Parathyroid adenoma (tissue), 2 donors: ENCODE results near the gene SELENOP.

Source experiments
- H2AFZ ChIP-seq: fragments of 300-600 bp; sonication (generic); one replicate; pipeline ENCODE4 v1.7.0; 2017; ENCODE audit warnings: antibody characterized with exemption, mild to moderate bottlenecking
- H3K27ac ChIP-seq: fragments of 300-600 bp; sonication (generic); one replicate; pipeline ENCODE4 v1.7.0; 2017
- H3K27me3 ChIP-seq: fragments of 300-600 bp; sonication (generic); one replicate; pipeline ENCODE4 v1.7.0; 2017; ENCODE audit warnings: low read length; ENCODE audit not compliant: control insufficient read depth, insufficient read depth
- H3K36me3 ChIP-seq: fragments of 300-600 bp; sonication (generic); one replicate; pipeline ENCODE4 v1.7.0; 2017; ENCODE audit warnings: low read length; ENCODE audit not compliant: control insufficient read depth, insufficient read depth
- H3K4me1 ChIP-seq: fragments of 300-600 bp; sonication (generic); one replicate; pipeline ENCODE4 v1.7.0; 2017; ENCODE audit warnings: control low read depth
- H3K4me2 ChIP-seq: fragments of 300-600 bp; sonication (generic); one replicate; pipeline ENCODE4 v1.7.0; 2017; ENCODE audit warnings: low read length
- H3K4me3 ChIP-seq: fragments of 300-600 bp; sonication (generic); one replicate; pipeline ENCODE4 v1.7.0; 2017; ENCODE audit warnings: low read depth, low read length
- H3K79me2 ChIP-seq: fragments of 300-600 bp; sonication (generic); one replicate; pipeline ENCODE4 v1.7.0; 2017; ENCODE audit warnings: control low read depth
- H3K9ac ChIP-seq: fragments of 300-600 bp; sonication (generic); one replicate; pipeline ENCODE4 v1.7.0; 2017; ENCODE audit warnings: mild to moderate bottlenecking
- H3K9me3 ChIP-seq: fragments of 300-600 bp; sonication (generic); one replicate; pipeline ENCODE4 v1.7.0; 2017; ENCODE audit warnings: low read length; ENCODE audit not compliant: control insufficient read depth
- TF ChIP-seq, protein P1 (sequence below): fragments of 300-600 bp; sonication (generic); IDR thresholded peaks from one replicate; pipeline ENCODE4 v1.7.0; 2017; ENCODE audit warnings: antibody characterized with exemption, mild to moderate bottlenecking
- donor health status: primary hyperparathyroidism.

The SELENOP gene

DNA sequence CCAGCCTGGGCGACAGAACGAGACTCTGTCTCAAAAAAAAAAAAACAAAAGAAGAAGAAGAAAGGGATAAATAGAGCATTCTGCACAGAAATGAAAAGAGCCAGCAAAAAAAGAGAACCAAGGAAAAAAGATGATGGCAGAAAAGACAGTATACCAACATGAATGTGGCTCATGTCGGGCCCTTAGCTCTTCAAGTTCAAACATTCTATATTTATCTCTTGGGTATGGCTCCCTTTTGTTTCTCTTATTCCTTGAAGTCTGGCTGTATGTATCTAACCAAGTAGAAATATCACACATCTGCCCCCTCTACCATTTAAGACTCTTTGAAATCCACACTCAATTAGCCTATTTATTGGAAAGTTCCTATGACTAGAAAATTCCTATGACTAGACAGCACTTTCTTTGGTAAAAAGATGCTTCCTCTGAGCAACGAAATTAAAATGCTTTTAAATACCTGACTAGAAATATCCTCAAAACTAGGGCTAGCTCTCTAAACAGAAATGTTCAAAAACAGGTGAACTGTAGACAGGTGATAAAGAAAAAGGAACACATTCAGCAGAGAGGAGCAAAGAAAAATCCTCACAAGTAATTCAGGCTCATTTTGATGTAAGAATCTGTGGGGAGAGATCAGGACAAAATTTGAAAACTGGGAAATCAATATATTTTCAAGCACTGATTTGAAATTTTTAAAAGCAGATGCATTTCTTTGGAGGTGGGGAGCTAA is 2.6 kb downstream of the SELENOP start:
- H3K4me1 ChIP-seq = peaks cover 7% of the 10 kb centered on the region
- no peak overlapping the region for H3K9ac ChIP-seq
- peaks cover 10% of the 10 kb centered on the region for H3K79me2 ChIP-seq
- H3K4me3 ChIP-seq = peak overlapping the region; percentile 11
- H3K27me3 ChIP-seq = no peaks in the 10 kb centered on the region
- peak overlapping the region; percentile 13 for H3K27ac ChIP-seq
- H3K4me2 ChIP-seq = peak overlapping the region; percentile 34
- H3K9me3 ChIP-seq = no peaks in the 10 kb centered on the region
- H3K36me3 ChIP-seq = no peaks in the 10 kb centered on the region
- H2AFZ ChIP-seq = no peak overlapping the region
- TF ChIP-seq, protein P1, sequence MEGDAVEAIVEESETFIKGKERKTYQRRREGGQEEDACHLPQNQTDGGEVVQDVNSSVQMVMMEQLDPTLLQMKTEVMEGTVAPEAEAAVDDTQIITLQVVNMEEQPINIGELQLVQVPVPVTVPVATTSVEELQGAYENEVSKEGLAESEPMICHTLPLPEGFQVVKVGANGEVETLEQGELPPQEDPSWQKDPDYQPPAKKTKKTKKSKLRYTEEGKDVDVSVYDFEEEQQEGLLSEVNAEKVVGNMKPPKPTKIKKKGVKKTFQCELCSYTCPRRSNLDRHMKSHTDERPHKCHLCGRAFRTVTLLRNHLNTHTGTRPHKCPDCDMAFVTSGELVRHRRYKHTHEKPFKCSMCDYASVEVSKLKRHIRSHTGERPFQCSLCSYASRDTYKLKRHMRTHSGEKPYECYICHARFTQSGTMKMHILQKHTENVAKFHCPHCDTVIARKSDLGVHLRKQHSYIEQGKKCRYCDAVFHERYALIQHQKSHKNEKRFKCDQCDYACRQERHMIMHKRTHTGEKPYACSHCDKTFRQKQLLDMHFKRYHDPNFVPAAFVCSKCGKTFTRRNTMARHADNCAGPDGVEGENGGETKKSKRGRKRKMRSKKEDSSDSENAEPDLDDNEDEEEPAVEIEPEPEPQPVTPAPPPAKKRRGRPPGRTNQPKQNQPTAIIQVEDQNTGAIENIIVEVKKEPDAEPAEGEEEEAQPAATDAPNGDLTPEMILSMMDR = no peak

DNA sequence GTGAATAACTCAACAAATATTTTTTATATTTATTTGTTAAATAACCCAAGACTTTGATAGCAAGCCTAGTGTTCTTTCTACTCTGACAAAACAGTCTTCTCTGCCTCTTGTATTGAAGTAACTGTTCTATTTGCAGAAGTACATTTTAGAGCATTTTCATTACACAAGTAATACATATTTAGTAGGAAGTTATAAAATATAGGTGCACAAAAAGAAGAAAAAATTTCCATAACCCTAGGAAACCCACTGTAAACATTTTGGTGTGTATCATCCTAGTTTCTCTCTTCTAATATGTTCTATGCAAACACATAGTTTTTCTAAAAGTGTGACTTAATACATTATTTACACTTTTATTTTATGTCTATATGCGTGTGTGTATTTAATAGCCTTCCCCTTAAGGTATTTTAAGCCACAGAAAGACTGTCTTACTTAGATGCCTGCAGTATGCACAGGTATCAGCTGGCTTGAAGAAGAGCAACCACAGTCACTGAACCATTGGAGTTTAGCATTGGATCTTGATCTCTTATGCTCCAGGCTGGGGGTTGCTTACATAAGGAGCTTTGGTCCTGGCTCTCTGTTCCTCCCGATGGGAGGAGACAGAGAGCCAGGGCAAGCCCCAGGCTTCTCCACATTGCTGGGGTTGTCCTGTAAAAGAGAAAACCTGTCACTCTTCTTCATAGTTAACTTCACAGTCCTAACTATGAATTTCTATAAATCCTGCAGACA is 3.8 kb downstream of the SELENOP start:
- Histone ChIP-seq H3K27me3 (no peaks in the 10 kb centered on the region), H3K4me1 (peaks cover 7% of the 10 kb centered on the region), H3K9me3 (no peaks in the 10 kb centered on the region), H3K79me2 (peaks cover 10% of the 10 kb centered on the region), H3K9ac (no peak overlapping the region), H3K36me3 (no peaks in the 10 kb centered on the region), H3K27ac (no peak overlapping the region), H3K4me2 (peak overlapping the region; percentile 38), H2AFZ (no peak overlapping the region), H3K4me3 (peak overlapping the region; percentile 13)
- TF ChIP-seq, protein P1 = peak; percentile 32

DNA sequence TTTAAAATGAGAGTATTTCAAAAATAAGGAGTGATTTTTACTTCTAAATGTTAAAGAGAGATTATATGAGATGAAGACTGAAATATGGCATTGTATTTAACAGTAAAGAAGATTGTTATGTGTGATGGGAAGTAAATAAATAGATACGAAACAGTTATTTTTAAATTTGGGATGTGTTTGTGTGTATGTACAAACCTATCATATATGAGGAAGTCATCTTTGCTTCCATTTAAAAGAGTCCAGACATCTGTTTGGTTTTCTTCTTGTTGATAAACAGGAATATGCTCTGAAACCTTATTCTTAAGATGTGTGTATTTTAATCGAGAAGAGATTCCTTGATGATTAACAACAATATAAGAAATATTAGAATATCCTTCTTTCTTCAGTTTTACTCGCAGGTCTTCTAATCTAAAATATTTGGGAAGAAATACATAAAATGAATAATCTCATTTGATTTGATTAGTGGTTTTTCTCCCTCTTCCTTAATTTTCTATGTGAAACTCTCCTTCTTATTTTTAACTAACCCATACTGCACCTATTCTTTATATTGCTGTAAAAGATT is 4.9 kb downstream of the SELENOP start:
- no peaks in the 10 kb centered on the region for H3K27me3 ChIP-seq
- no peak overlapping the region for H2AFZ ChIP-seq
- H3K9ac ChIP-seq = no peak overlapping the region
- no peaks in the 10 kb centered on the region for H3K36me3 ChIP-seq
- TF ChIP-seq, protein P1 = no peak
- no peak overlapping the region for H3K27ac ChIP-seq
- H3K79me2 ChIP-seq = peaks cover 10% of the 10 kb centered on the region
- no peaks in the 10 kb centered on the region for H3K9me3 ChIP-seq
- no peak overlapping the region for H3K4me2 ChIP-seq
- H3K4me3 ChIP-seq = no peak overlapping the region
- no peaks in the 10 kb centered on the region for H3K4me1 ChIP-seq

DNA sequence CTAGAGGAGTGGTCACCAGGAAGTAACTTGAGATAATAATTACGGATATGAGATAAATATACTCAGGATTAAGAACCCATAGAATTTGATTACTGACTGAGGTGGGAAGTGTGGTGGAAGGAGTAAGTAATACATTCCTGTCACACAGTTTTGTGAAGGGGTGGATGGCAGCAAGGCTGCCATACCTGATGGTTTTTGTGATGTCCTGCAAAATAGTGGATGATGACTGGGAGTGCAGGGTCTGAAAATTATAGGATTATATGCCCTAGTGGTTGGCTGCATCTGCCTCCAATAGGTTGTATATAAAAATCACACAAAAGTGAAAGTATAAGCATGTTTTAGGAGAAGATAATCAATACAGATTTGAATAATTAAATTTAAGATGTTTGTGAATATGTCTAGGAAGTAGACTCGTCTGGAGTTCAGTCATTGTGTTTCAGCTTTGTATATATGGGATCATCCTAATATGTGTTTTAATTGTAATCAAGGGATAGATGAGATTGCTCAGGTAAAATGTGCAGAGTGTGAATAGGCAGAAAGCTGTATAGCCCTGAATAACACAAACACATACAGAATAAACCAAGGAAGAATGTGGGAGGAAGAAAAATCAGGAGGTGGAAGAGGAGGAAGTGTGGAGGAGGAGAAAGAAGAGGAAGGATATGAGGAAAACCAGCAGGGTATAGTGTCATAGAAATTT is 5.5 kb downstream of the SELENOP start:
- TF ChIP-seq, protein P1 = no peak
- H3K9ac ChIP-seq = no peak overlapping the region
- H3K9me3 ChIP-seq = no peaks in the 10 kb centered on the region
- no peaks in the 10 kb centered on the region for H3K36me3 ChIP-seq
- H3K4me3 ChIP-seq = no peak overlapping the region
- H3K27me3 ChIP-seq = no peaks in the 10 kb centered on the region
- H3K4me2 ChIP-seq = no peak overlapping the region
- H3K4me1 ChIP-seq = no peaks in the 10 kb centered on the region
- peaks cover 8% of the 10 kb centered on the region for H3K79me2 ChIP-seq
- H3K27ac ChIP-seq = no peak overlapping the region
- no peak overlapping the region for H2AFZ ChIP-seq
